Hepatocyte (in vitro differentiated cells): ENCODE measurements around the gene STAC3. TPM values are rescaled to one million over a fixed set of nuclear protein-coding genes. Genes with fewer than 3 reads are reported as not detected.

Experiments used
- DNase-seq: peaks from one replicate; pipeline ENCODE4 v3.0.0-alpha.2; 2016; ENCODE audit warnings: low spot score
- H2AFZ ChIP-seq: fragments of 200-600 bp; sonication (generic); 2 replicates; pipeline ENCODE4 v1.6.0; 2016; ENCODE audit warnings: antibody characterized with exemption, mild to moderate bottlenecking
- H3K27ac ChIP-seq: fragments of 200-600 bp; sonication (generic); 2 replicates; pipeline ENCODE4 v1.5.1; 2016; ENCODE audit warnings: mild to moderate bottlenecking
- H3K27me3 ChIP-seq: fragments of 200-600 bp; sonication (generic); 2 replicates; pipeline ENCODE4 v1.6.1; 2016
- H3K36me3 ChIP-seq: fragments of 200-600 bp; sonication (generic); replicated peaks from 2 replicates; pipeline ENCODE4 v1.5.1; 2016; ENCODE audit warnings: low read depth; ENCODE audit not compliant: insufficient read depth
- H3K4me1 ChIP-seq: fragments of 200-600 bp; sonication (generic); 2 replicates; pipeline ENCODE4 v1.5.1; 2016; ENCODE audit warnings: mild to moderate bottlenecking, moderate library complexity; ENCODE audit not compliant: insufficient read depth
- H3K4me2 ChIP-seq: fragments of 200-600 bp; sonication (generic); 2 replicates; pipeline ENCODE4 v1.6.0; 2016
- H3K4me3 ChIP-seq: fragments of 200-600 bp; sonication (generic); 2 replicates; pipeline ENCODE4 v1.5.1; 2016; ENCODE audit warnings: mild to moderate bottlenecking
- H3K79me2 ChIP-seq: fragments of 200-600 bp; sonication (generic); 2 replicates; pipeline ENCODE4 v1.6.0; 2017; ENCODE audit warnings: mild to moderate bottlenecking
- H3K9me2 ChIP-seq: fragments of 200-600 bp; sonication (generic); replicated peaks from 2 replicates; pipeline ENCODE4 v1.6.0; 2017; ENCODE audit warnings: mild to moderate bottlenecking; ENCODE audit not compliant: insufficient read depth
- H3K9me3 ChIP-seq: fragments of 200-600 bp; sonication (generic); 2 replicates; pipeline ENCODE4 v1.5.1; 2016; ENCODE audit warnings: low read depth, mild to moderate bottlenecking
- H4K20me1 ChIP-seq: fragments of 200-600 bp; sonication (generic); 2 replicates; pipeline ENCODE4 v1.6.0; 2016; ENCODE audit warnings: mild to moderate bottlenecking; ENCODE audit not compliant: insufficient read depth, poor library complexity, severe bottlenecking
- EZH2 ChIP-seq: fragments of 200-600 bp; sonication (generic); IDR thresholded peaks from 2 replicates; pipeline ENCODE4 v1.6.1; 2016; ENCODE audit warnings: antibody characterized with exemption, mild to moderate bottlenecking, borderline replicate concordance
- EZH2phosphoT487 ChIP-seq: fragments of 200-600 bp; sonication (generic); IDR thresholded peaks from one replicate; pipeline ENCODE4 v1.6.1; 2018; ENCODE audit warnings: antibody characterized with exemption, mild to moderate bottlenecking, low read depth, moderate library complexity; ENCODE audit not compliant: unreplicated experiment, severe bottlenecking
- WGBS: methylation state at CpG from one replicate; pipeline ENCODE4 v1.1.6; 2016; ENCODE audit warnings: low lambda C conversion rate; ENCODE audit errors: missing lambda C conversion rate; 5-methylcytosine and 5-hydroxymethylcytosine counted together
- polyA plus RNA-seq: library from polyadenylated mRNA; unstranded; fragments of >200 nt; fragmentation: Nextera tagmentation; extraction: Ambion mirVana; gene quantifications from 2 replicates; pipeline ENCODE4 v1.2.1, GENCODE V29; 2016
- total RNA-seq: library from RNA; depleted of rRNA; stranded (reverse); fragments of >200 nt; gene quantifications from 2 replicates; pipeline ENCODE4 v1.2.3, GENCODE V29; 2014
- TF ChIP-seq, protein P1 (sequence below): fragments of 200-600 bp; sonication (generic); IDR thresholded peaks from 2 replicates; pipeline ENCODE4 v1.5.1; 2016; ENCODE audit warnings: antibody characterized with exemption, mild to moderate bottlenecking; ENCODE audit not compliant: poor library complexity

Gene STAC3
- total and polyA plus RNA-seq, 2 experiments from 2014 or later = 0.23 to 0.83 TPM

DNA sequence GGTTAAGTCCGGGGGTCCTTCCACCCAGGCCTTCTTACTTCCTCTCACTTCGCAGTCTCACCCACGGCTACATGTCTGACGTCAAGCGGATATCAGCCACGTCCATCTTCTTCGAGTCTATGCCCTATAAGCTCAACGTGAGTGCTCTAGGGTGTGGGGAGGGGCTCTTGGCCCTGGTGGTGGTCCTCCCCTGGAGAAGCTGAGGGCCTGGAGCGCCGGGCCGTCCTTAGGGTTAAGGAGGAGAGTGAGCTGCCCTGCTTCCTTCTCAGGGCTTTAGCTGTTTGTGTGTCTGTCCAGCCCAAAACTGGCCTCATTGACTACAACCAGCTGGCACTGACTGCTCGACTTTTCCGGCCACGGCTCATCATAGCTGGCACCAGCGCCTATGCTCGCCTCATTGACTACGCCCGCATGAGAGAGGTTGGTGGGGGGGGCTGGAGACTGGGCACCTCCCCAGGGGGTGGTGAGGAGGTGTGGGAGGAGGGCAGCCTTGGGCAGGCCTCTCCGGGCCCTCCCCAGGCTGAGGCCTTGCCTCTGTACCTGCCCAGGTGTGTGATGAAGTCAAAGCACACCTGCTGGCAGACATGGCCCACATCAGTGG is 18.7 kb downstream of the STAC3 start:
- H3K9me2 ChIP-seq = no peaks in the 10 kb centered on the region
- H3K36me3 ChIP-seq = no peaks in the 10 kb centered on the region
- peaks cover 15% of the 10 kb centered on the region for H3K4me1 ChIP-seq
- no peak overlapping the region for H3K4me2 ChIP-seq
- peaks cover 17% of the 10 kb centered on the region for H3K79me2 ChIP-seq
- H4K20me1 ChIP-seq = peaks cover 5% of the 10 kb centered on the region
- no peaks in the 10 kb centered on the region for H3K9me3 ChIP-seq
- WGBS = 96% methylated on average over 19 of the region's 19 CpGs
- H3K4me3 ChIP-seq = no peak overlapping the region
- H2AFZ ChIP-seq = no peak overlapping the region
- TF ChIP-seq, protein P1, sequence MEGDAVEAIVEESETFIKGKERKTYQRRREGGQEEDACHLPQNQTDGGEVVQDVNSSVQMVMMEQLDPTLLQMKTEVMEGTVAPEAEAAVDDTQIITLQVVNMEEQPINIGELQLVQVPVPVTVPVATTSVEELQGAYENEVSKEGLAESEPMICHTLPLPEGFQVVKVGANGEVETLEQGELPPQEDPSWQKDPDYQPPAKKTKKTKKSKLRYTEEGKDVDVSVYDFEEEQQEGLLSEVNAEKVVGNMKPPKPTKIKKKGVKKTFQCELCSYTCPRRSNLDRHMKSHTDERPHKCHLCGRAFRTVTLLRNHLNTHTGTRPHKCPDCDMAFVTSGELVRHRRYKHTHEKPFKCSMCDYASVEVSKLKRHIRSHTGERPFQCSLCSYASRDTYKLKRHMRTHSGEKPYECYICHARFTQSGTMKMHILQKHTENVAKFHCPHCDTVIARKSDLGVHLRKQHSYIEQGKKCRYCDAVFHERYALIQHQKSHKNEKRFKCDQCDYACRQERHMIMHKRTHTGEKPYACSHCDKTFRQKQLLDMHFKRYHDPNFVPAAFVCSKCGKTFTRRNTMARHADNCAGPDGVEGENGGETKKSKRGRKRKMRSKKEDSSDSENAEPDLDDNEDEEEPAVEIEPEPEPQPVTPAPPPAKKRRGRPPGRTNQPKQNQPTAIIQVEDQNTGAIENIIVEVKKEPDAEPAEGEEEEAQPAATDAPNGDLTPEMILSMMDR = no peak
- TF ChIP-seq EZH2 (no peak), EZH2phosphoT487 (no peak)
- no peak for DNase-seq
- peaks cover 32% of the 10 kb centered on the region for H3K27me3 ChIP-seq
- no peak overlapping the region for H3K27ac ChIP-seq

GRCh38 chr12:57231276-57232021 is 19.5 kb downstream of the STAC3 start:
- H3K4me2 ChIP-seq = peak overlapping the region; percentile 80
- H3K27me3 ChIP-seq = peaks cover 31% of the 10 kb centered on the region
- peaks cover 17% of the 10 kb centered on the region for H3K79me2 ChIP-seq
- H3K4me3 ChIP-seq = no peak overlapping the region
- H3K36me3 ChIP-seq = no peaks in the 10 kb centered on the region
- DNase-seq = no peak
- no peak overlapping the region for H3K27ac ChIP-seq
- H3K9me2 ChIP-seq = no peaks in the 10 kb centered on the region
- no peak overlapping the region for H2AFZ ChIP-seq
- no peaks in the 10 kb centered on the region for H3K9me3 ChIP-seq
- H3K4me1 ChIP-seq = peaks cover 22% of the 10 kb centered on the region
- peaks cover 5% of the 10 kb centered on the region for H4K20me1 ChIP-seq
- WGBS = 95% methylated on average over 13 of the region's 13 CpGs
- TF ChIP-seq EZH2 (no peak), EZH2phosphoT487 (no peak)
- TF ChIP-seq, protein P1 = no peak

DNA sequence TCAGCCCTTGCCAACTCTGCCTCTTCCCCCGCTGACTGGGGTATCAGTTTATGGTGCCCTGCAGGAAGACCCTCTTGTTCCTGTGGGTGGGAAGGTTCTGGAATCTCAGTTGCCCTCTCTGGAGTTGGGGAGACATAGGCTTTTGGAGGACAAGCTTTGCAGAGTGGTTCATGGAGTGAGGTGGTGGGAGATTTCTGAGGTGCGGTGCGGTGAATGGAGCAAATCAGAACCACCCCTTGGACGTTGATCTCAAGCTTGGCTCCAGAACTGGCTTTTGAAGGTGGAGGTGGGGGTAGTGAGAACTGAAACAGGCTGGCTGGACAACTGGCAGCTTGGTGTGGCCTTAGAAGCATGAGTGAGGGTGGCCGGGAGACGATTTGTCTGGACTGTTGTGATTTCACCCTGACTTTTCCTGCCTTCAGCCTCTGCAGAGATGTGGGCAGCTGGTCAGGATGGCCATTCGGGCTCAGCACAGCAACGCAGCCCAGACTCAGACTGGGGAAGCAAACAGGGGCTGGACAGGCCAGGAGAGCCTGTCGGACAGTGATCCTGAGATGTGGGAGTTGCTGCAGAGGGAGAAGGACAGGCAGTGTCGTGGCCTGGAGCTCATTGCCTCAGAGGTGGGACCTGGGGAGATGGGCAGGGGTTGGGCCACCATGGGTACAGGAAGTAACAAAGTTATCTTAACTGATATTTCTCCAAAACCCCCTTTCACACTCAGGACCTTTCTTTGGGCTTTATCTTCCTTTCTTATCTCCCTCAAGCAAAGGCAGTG is 20.4 kb downstream of the STAC3 start:
- Histone ChIP-seq H2AFZ (no peak overlapping the region), H3K4me3 (peak overlapping the region; percentile 22), H4K20me1 (peaks cover 5% of the 10 kb centered on the region), H3K79me2 (peaks cover 17% of the 10 kb centered on the region), H3K9me2 (no peaks in the 10 kb centered on the region), H3K4me2 (peak overlapping the region; percentile 80), H3K4me1 (peaks cover 22% of the 10 kb centered on the region), H3K9me3 (no peaks in the 10 kb centered on the region), H3K27me3 (peaks cover 31% of the 10 kb centered on the region), H3K27ac (peak overlapping the region; percentile 89), H3K36me3 (no peaks in the 10 kb centered on the region)
- 45% methylated on average over 10 of the region's 10 CpGs for WGBS
- DNase-seq = no peak
- TF ChIP-seq EZH2 = no peak
- TF ChIP-seq EZH2phosphoT487 = no peak
- TF ChIP-seq, protein P1 = no peak
